GM19043 (cell line): ENCODE measurements around the gene SLC22A13.
"Not testable (repeated sequence)": the region's sequence is repeated elsewhere in the genome, so short reads cannot be mapped to it uniquely, and the experiment has no call there.

Source experiments
- ATAC-seq: cut with Tn5 transposase; IDR thresholded peaks from one replicate; pipeline ENCODE4 v1.9.1; 2021; ENCODE audit warnings: low read depth; ENCODE audit not compliant: unreplicated experiment

Gene SLC22A13

GRCh38 chr3:38297537-38297936 is 31.9 kb downstream of the SLC22A13 start:
- no peak for ATAC-seq

DNA sequence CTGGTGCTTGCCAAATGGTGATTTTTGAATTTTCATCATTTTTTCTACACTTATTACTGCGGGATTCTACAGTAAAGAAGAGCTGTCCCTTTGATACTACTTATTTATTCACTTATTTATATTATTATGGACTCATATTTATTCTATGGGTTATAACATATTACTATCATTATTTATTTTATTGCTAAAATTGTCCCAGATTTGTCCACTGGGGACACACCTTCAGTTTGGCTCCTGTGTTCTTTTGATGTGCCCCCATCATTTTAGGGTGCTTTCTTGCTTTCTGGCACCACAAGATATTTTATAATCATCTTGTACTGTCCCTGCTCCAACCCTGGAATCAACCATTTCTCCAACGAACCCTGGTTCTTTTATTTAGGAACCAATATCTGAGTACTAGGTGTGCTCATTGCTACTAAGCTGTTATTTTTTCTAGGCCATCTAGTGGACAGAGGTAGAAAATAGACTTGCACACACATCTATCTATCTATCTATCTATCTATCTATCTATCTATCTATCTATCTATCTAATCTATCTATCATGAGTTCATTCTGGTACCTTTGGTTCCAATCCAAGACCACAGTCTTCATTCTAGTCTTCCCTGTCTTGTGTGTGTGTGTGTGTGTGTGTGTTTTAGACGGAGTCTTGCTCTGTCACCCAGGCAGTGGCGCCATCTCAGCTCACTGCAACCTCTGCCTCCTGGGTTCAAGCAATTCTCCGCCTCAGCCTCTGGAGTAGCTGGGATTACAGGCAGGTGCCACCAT is 32.5 kb downstream of the SLC22A13 start:
- ATAC-seq, result no peak

GRCh38 chr3:38306941-38307340 is 41.3 kb downstream of the SLC22A13 start:
- ATAC-seq, result no peak

- no peak for ATAC-seq
Observed at GRCh38 chr3:38307599-38307998, 42.0 kb downstream of the SLC22A13 start.

- ATAC-seq, result no peak
Observed at GRCh38 chr3:38308456-38308855, 42.8 kb downstream of the SLC22A13 start.

- ATAC-seq, result no peak
Observed at GRCh38 chr3:38311476-38311875, 45.9 kb downstream of the SLC22A13 start.

DNA sequence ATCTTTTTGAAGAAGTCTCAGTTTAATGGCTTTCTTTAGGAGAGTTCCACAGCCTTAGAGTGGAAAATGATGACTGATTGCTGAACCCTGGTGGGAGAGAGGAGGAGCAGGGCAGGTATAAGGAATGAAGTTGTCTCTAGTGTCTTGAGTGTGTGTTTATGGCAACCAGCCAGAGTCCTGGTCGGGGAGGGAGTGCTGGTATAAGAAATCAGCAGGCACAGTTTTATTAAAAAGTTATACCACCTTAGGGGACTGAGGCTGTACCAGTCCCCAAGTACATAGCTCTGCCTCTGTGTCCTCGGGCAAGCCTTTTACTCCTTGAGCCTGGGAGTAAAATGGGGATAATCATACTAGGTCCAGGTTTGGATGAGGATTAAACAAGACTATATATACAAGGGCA is 46.3 kb downstream of the SLC22A13 start:
- ATAC-seq, result no peak

- ATAC-seq, result no peak
Observed at GRCh38 chr3:38312356-38312755, 46.7 kb downstream of the SLC22A13 start.

DNA sequence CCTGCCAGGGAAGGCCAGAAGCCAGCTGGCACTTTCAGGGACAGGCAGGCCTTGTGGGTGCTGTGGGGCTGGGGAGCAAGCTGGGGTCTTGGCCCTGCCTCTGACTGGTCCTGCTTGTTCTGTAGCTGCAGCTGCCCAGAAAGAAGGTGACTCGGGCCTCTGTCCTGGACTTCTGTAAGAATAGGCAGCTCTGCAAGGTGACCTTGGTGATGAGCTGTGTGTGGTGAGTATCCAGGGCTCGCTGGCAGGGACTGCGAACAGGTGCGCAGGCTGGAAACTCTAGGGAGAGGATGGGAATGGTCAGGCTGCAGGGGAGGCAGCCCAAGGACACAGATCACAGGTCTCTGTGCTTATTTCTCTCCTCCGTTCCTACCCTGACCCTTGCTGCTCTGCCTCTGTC is 47.7 kb downstream of the SLC22A13 start:
- ATAC-seq, result no peak

GRCh38 chr3:38313695-38314094 is 48.1 kb downstream of the SLC22A13 start:
- no peak for ATAC-seq

- no peak for ATAC-seq
Observed at GRCh38 chr3:38314112-38314763, 48.6 kb downstream of the SLC22A13 start.

DNA sequence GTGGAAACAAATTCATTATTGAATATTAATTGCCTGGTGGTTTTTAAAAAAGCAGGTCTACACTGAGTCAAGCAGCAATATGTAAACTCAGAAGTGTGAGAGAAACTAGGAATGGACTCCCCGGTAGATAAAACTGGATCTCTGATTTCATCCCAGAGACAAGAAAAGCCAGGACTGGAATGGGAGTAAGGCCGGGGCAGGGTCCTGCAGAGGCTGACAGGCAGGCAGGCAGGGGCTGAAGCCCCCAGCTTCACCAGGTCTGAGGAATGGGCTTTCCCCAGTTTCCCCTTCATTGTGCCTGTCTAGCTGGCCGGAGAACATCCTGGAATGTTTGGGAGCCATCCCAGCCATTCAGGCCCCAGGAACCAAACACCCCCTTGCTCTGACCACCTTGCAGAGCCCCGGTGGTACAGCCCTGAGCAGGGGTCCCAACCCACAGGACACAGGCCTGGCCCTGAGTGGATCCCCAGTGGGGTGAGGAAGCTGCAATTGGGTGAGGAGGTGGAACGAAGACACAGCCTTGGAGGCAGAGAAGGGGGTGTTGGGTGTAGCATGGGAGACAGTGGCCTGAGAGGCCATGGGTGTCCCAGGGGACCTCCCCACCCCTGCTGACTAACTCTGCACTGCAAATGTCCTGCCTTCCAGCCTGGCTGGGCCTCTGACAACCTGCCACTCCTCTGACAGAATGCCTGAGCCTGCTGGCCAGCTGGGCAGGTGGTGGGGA is 49.3 kb downstream of the SLC22A13 start:
- no peak for ATAC-seq

DNA sequence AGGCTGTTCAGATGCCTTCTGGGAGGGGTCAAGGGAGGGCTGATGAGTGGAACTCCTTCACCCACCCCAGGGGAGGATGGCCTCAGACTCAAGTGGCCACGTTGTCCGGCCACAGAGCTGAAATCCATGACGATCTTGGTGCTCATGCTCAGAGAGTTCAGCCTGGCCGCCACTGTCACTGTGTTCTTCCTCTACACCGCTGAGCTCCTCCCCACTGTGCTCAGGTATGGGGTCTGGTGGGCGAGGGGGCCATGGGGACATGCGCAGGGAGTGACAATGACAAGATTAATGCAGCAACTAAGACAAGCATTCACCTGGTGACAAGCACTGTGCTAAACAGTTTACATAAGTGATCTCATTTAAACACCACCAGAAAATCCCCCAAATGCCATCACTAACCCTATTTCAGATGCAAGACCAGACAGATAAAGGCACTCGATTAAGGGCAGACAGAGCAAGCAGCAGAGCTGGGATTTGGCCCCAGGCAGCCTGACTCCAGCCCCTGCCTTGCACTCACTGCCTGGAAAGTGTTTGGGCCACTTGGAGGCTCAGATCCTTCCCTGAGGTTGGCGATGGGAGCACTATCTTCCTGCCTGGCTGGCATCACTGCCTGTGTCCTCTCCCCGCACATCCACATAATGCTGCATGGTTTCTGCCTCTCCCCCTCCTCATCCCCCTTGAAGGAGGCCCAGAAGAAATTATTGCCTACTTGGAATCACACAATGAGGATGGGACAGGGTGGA is 50.0 kb downstream of the SLC22A13 start:
- no peak for ATAC-seq

DNA sequence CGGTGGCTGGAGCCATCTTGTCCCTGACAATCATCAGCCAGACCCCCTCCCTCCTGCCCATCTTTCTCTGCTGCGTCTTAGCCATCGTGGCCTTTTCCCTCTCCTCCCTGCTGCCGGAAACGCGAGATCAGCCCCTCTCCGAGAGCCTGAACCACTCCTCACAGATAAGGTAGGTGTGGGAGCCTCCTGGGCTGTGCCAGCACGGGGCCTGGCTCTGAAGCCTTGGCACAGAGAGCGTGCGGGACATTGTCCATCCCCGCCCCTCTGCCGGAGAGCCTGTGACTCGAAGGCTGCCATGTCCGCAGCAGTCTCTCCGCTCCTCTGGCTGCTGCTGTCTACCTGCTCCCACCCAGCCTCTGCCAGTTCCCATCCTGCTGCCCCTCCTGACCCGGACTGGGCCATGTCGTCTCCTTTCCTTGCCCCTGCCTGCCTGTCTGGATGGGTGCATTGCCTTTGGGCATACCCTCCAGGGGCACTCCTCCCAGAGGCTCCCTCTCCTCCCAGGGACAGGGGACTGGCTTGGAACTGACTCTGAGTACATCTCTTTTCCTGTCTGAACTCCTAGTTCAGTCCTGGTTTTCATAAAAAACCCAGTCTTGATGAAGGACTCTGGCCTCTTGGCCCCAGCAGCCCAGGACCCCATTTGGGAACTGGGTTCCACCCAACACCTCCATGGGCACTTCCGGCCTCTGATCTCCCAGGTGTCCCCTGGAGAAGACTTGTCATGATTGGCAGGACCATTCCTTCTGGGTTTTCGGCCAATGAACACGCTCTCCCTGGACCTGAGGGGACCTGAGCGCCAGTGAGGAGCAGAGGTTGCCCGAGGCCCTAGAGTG is 51.0 kb downstream of the SLC22A13 start:
- no peak for ATAC-seq

- no peak for ATAC-seq
Observed at GRCh38 chr3:38317192-38317759, 51.7 kb downstream of the SLC22A13 start.

DNA sequence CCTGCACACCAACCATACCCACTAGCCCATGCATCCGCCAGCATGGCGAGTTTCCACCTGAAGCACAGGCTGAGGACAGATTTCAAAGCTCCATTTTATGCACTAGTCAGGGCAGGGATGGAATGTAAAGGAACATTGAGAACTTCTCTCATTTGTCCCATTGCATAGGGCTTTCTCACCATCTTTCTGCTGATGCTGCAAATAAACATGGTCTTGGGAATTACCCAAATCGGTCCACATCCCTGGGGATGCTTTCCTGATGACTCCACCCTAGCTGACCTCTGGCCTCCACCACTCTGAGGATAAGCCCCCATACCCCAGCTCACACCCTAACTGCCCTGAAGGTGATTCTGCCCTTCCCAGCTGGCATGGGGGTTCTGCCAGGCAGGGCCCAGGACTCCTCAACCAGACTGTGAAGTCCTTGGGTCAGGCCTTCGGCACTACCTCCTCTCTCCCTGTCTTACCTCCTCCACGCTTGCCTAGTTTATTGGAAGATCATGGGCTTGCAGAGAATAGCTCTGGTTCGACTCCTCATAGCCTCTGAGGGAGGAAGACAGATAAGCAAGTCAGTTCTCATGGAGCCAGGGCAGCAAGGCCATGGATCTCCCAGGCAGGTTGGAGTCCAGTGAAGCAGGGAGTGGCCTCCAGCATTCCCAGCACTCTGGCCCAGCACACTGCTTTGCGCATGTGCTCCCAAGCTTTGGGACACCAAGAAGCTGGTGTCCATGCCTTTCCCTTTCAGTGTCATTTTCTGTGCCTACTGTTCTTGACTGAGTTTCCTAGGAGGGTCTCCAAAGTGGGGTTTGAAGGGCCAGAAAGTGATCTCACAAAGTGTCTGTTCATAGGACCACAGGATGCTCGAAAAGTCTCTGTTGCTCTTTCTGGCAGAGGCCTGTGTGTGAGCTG is 53.4 kb downstream of the SLC22A13 start:
- ATAC-seq, result no peak

- ATAC-seq, result not testable (repeated sequence)
Observed at GRCh38 chr3:38320638-38321037, 55.0 kb downstream of the SLC22A13 start.

- ATAC-seq, result no peak
Observed at GRCh38 chr3:38323060-38323459, 57.4 kb downstream of the SLC22A13 start.

DNA sequence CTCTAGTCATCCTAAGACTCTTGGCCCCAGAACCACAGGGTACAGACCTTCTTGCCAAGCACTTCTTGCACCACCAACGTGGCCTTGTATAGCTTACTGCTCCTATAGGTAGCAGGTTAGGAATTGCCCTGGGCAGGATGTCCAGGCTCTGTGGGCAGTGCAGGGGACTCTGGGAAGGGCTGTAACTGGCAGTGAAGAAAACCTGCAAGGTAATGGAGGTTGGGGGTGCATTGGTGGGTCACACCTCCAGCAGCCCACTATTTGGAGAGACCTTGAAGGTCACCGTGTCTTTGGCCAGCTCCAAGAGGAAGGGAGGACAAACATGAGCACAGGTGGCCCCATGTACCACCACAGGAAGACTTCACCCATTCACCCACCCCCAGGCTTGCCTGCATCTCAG is 59.6 kb downstream of the SLC22A13 start:
- no peak for ATAC-seq
